Non-pigmented ciliary epithelial cell (primary cell): ENCODE measurements around the gene MC4R.
"Not testable (repeated sequence)": the region's sequence is repeated elsewhere in the genome, so short reads cannot be mapped to it uniquely, and the experiment has no call there.

ENCODE experiments used
- DNase-seq: peaks from one replicate; pipeline ENCODE4 v3.0.0-alpha.2; 2010; ENCODE audit warnings: low read depth

Gene MC4R

DNA sequence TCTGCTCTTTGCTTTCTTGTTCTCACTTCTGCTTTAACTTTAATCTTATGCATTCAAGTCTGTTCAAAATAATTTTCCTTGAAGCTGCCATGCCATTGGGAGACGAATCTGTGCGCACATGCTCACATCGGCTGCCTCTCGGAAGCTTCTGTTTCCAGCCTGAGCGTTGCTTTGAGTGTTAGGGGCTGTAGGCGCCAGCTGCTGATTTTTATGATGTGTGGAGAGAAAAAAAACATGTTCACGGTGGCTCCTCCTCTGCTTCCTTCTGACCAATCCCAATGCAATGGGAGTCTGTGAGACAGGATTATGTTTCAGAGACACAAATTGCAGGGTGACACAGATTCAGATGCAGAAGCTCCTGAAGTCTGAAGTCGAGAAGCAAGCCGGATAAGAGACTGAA lies at the start of gene MC4R:
TSS of gene MC4R (minus strand) at position 180 of the 400 bp plus-strand sequence. CDS start 426 bp downstream, outside the sequence.
- DNase-seq: peak; percentile 57

DNA sequence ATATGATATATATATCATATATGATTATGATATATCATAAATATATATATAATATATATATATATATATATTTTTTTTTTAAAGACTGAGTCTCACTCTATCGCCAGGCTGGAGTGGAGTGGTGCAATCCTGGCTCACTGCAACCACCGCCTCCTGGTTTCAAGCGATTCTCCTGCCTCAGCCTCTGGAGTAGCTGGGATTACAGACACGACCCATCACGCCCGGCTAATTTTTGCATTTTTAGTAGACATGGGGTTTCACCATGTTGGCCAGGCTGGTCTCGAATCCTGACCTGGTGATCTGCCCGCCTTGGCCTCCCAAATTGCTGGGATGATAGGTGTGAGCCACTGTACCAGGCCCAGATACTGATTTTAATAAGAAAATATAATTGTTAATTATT lies 49.7 kb upstream of the MC4R start:
- not testable (repeated sequence) for DNase-seq

DNA sequence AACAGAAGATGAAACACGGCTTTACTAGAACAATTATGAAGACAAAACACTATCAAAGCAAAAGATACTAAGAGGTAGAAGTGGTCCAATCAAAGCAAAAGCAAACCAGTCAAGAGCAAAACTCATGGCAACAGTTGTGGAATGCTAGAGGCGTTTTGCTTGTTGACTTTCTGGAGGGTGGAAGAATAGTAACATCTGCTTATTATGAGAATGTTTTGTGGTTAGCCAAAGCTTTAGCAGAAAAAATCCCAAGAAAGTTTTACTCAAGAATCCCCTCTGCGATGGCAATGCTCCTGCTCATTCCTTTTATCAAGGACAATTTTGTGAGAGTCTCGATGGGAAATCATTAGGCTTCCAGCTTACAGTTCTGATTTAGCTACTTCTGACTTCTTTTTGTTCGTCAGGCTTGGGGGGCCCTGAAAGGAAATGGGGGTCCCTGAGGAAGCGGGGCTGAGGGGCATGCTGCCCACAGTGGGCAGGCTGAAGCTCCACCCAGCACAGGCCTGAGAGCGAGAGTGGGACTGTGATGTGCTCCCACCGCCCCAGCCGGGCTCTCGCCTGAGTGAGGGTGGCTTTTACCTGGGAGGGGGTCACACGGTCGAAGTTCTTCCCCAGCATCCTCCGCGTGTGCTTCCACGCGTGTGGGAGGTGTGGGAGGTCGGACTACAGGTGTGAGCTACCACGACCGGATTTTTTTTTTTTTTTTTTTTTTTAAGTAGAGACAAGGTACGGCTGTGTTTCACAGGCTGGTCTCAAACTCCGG lies 49.0 kb upstream of the MC4R start:
- DNase-seq: no peak

DNA sequence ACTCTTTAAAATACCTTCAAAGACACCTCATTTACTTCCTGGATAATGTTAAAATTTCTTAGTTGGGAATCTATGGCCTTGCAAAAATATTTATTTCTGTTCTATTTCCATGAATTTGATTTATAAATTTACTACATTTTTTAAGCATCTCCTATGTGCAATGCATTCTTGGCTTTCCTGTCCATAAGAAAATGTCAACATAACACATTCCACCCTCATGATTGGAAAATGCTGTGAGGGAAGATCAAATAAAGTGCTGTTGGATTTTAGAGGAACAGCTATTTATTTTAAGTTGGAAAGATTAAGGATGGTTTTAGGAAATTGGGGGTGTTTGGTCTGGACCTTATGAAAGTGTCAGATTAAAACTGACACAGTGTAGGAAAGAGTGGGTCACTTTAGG lies 45.4 kb upstream of the MC4R start:
- no peak for DNase-seq

DNA sequence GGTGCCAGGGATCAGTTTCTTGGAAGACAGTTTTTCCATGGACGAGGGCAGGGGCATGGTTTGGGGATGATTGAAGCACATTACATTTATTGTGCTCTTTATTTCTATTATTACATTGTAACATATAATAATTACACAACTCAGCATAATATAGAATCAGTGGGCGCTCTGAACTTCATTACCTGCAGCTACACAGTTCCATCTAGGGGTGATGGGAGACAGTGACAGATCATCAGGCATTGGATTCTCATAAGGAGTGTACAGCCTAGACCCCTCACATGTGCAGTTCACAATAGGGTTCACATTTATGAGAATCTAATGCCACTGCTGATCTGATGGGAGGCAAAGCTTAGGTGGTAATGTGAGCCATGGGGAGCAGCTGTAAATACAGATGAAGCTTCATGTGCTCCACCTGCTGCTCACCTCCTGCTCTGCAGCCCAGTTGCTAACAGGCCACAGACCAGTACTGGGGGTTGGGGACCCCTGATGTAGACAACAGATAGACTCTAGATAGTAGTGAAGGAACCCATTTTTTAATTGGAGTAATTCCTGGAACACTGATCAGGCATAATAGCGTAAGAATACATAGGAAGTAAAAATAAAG lies 41.5 kb upstream of the MC4R start:
- DNase-seq: no peak

DNA sequence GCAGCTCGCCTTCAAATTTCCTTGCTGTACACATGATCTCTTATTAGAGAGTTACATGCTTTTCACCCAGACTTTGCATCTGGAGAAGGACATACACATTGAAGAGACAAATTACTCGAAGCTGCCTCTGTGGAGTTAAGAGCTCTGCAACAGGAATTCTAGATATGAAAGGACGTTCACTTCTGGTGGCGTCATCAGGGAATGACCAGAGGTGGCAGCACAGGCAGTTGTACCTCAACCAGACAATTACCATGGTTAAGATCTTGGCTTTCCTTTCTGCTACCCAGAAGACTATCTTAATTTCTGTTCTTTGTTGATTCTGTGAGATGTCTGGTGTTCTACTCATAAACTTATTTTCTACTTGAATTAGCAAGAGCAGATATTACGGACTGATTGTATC lies 39.1 kb upstream of the MC4R start:
- no peak for DNase-seq

DNA sequence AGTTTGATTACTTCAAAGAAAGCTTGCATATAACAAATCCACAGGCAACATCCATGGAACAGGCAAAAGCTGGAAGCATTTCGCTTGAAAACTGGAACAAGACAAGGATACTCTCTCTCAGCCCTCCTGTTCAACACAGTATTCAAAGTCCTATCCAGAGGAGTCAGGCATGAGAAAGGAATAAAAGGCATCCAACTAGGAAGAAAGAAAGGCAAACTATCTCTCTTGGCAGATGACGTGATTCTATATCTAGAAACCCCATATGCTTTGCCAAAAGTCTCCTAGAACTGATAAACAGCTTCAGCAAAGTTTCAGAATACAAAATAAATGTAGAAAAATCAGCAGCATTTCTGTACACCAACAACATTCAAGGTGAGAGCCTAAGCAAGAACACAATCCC lies 34.1 kb upstream of the MC4R start:
- no peak for DNase-seq

DNA sequence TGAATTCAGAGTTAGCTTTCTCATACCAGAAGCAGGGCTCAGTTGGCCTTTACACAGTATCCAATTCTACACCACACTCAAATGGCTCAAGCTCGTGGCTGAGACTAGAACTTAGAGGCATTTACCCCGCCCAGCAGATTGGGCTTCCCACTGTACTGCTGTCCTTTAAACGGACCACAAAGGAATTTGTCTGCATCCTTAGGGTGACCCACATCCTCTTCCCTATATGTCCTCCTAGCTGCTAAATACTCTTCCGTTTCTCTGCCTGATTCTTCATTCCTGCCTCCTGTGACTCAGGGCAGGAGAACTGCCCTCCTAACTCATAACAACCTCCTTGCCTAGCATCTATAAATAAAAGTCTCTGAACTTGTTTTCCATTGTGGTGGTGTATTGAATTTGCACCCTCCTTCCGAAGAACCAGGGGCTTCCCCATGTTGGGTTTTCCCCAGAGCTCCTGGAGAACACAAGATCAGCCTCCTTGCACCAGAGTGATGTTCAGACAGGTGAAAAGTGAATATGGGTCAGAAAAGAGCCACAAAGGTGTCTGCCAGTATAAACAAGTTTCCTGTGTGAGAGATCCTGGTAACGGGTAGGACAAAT lies 32.0 kb upstream of the MC4R start:
- DNase-seq: no peak

DNA sequence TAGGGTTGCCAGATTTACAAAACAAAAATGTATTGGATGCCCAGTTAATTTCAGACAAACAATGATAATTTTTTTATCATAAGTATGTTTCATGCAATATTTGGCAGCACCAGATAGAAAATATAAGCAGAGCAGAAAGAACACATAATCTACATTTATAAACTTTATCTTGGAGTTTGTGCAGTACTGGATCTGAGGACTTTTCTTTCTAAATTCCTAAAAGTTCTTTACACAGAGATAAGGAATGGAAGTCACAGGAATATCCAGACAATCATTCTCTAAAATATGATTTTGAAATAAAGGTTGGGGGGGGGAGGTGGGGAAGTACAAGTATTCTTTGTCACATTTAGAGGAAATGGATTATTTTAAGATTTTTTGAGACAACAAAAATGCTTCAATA lies 28.8 kb upstream of the MC4R start:
- DNase-seq: no peak

DNA sequence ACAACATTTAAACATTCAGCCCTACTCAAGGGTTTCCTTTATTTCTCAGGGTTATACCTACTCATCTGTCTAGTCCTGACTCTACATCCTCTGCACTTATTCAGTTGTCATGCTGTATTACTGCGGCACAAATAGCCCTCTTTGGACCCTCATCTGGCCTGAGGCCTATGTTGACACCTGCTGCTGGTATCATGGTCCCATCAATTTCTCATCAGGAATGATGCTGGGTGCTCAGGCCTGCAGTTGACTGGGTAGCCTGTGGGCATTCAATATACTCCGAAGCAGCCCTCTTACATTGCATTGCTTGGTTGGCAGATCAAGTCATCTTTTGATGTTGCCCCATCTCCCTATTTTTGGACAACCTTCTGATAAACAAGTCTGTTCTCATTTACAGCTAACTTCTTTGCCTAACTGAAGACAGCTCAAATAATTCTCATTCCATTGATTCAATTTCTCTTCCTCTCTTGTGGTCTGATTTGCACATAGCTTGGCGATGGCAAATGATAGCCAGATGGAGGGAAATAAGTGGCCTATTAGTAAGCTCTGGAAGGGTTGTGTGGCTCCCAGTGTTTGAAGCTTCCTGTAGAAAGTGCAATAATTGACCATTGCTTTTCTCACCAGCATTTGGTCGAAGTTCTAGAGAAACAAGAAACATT lies 19.1 kb upstream of the MC4R start:
- DNase-seq: no peak

DNA sequence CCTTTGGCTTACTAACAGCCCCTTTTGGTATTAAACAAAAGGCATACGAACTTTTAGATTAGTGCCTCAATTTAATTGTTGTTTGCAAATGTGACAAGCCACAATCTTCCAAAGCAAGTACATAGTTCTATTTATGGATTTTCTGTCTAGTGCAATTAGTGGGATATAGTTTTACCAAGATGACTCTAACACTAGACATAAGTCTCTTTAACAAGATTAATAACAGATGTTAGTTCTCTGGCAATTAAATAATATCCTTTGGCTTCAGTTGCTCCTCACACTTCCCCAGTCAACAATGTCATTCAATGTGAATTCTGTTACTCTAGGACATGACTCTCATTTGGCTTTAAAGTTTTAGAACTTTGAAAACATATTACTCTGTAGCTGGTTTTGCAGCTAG lies 16.7 kb upstream of the MC4R start:
- DNase-seq: no peak

DNA sequence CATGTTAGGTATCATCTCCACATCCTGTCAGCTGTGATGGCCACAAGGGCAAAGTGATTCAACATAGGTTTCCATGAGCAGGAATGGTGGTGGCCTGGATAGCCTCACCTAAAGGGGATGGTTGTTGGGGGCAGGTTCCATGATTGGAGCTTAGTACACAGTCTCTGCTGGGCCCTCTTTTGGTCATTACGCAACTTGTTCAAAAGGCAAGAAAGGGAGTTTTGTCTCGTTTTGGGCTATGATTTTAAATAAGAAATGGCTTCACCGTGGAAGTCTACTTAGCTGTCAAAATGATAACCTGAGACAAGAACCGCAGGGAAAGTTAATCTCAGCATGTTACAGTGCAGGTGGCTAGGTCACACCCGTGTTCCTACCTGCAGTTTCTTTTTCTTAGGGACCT lies 13.1 kb upstream of the MC4R start:
- DNase-seq: no peak

DNA sequence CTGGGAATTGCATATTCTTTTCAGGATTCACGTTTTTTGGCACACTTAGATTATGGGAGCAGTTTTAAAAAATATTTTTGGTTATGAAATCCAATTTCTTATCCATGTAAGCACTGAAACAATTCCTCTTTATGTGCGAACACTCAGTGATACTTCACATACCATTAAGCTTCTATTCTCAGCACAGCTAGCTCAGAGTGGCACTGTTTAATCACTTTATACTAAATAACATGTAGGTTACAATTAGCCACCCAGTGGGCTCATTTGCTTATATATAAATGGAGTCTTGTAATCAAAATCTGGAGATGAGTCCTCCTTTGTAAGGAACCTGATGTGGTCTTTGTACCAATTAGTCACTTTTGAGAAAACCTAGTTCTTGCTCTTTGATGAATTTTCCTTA lies 11.3 kb upstream of the MC4R start:
- no peak for DNase-seq

DNA sequence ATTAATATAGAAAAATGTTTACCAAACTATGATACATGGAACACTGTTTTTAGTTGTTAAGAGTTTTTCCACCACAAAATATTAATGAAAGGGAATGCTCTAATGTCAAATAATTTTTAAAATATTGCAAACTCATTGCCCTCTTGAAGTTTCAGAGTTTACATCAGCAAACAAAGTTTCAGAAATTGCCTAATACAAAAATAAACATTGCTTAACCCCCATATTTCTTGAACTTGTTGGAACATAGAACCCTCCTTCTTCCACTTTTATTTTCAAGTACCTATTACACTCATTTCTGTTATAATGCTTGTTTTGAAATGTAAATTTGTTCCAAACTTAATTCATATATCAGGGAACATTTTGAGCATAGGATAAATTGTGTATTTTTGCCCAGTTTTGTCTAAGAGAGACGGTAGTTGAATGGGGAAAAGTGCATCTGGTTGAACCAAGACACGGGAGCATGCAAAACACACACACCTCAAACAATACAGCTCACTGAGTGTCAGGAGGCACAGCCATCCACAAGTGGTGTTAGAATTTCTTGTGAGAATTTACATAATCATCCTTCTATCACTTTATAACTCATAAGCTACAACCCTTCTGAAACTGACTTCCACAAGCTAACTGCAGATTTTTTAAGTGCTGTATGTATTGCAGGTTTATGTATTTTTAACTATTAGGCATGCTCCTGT lies 5.3 kb upstream of the MC4R start:
- no peak for DNase-seq

DNA sequence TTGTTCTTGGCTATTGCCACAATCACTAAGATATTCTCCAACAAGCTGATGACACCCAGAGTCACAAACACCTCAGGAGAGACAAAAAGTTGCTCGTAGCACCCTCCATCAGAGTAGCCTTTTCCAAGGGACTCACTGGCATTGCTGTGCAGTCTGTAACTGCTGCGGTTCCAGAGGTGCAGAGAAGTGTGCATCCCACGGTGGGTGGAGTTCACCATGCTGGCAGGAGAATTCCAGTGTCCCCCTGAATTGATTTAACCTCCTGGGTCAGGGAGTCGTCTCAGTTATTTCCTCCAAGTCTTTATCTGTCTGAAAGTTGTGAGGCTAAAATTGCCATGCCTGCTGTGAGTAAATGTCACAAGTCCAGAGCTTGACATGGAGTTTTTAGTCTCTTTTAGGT lies 443 bp downstream of the MC4R start:
- DNase-seq: no peak

DNA sequence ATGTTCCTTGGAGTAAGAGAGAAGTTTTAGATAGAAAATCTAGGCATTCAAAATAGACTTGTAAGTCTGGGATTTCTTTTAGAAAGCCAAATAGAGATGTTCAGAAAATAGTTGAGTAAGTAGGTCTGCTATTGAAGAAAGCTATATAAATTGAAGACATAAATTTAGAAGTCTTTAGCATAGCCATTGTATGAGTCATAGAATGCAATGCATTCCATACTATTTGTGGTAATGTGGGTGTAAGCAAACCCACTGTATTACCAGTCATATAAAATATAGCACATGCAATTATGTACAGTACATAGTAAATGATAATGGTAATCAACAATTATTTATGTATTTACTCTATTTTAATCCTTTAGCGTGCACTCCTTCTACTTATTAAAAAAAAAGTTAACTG lies 14.1 kb downstream of the MC4R start:
- DNase-seq: peak; percentile 26

DNA sequence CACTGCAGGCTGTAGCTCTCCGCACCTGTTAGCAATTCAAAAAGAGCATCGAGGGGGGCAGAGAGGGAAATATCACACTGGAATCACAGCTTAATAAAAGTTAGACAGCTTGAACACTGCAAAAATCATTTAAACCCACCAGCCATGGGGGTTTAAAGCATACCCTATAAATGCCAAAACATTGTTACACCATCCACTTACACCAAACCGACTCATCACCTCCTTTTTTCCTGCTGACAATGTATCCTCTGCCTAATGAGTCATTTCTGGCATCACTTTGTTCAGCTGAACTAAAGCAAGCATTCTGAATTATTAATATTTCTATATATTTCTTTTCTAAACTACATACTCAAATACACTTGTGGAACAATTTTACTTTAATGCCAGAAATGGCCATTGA lies 21.6 kb downstream of the MC4R start:
- no peak for DNase-seq

DNA sequence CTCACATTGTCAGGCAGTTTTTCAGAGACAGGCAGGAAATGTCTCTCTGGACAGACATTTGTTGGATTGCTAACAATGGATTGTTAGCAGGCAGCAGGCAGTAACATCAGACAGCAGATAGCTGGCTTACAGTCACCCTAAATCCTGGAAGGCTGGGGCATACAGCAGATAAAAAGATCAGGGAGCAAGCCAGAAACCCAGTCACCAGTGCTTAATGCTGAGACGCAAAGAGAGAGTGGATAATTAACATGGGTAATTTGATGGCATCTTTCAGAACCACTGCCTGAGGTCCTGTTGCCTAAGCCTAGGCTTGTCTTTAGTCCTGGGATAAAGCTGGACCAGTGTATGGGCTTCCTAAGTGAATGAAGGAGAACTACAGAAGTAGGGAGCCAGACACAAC lies 22.4 kb downstream of the MC4R start:
- no peak for DNase-seq

DNA sequence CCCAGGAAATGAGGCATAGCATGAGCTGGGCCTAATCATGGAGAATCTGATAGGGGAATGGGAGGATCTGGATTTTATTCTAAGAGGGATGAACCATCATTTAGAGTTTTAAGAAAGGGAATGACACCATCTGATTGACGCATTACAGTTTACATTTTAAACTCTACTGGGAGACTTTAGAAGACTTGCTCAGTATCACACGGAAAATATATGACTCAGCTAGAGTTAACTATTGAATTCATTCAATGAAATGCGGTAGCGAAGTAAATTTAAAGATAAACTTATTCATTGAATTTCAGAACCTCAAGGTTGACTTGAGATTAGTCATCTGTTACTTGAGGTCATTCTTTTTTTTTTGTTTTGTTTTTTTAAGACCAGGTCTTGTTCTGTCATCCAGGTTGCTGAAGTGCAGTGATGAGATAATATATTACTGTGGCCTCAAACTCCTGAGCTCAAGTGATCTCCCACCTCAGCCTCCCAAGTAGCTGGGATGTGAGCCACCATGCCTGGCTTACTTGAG lies 25.0 kb downstream of the MC4R start:
- DNase-seq: no peak

DNA sequence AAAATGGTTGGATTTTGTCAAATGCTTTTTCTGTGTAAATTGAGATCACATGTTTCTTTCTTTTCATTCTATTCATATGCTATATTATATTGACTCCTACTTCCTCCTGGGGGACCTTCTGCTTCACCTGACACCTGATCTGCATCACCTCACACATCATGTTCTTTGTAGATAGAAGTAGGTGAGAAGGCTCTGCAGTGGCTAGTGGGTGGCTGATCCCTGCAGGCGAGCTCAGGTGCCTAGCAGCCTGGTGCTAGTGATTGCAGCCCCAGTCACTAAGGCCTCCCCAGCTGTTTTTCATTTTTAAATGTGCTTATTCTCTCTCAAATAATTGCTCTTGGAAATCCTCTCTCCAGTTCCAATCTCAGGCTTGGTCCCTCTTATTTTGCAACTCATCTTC lies 33.6 kb downstream of the MC4R start:
- DNase-seq: no peak

DNA sequence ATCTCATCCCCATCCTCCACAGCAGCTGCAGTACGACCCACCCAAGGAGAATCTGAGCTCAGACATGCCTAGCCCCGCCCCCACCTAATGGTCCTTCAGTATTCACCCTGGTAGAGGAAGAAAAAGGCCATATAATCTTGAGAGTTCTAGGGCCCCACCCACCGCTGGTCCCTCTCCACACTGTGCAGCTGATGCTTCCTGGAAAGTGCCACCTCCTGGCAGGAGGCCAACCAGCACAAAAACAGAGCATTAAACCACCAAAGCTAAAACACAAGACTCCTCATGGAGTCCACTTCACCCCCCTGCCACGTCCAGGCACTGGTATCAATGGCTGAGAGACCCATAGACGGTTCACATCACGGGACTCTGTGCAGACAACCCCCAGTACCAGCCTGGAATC lies 40.7 kb downstream of the MC4R start:
- no peak for DNase-seq

DNA sequence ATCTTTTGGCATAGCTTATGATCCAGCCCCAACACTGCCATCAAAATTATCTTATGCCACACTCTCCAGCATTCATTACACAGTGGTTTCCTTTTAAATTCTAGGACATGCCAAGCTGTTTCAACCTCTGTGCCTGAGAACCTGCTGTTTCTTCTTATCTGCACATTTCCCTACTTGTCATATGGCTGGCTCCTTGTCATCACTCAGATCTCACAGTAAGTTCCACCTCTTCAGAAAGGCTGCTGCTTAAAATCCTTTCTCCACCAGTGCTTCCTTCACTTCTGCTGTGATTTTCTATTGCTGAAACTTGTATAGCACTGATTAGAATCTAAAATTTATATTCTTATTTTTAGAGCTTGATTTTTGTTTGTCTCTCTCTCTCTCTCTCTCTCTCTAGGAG lies 43.4 kb downstream of the MC4R start:
- DNase-seq: no peak
